H9 (cell line): ENCODE measurements around the gene PRKCA. TPM values are rescaled to one million over a fixed set of nuclear protein-coding genes. Genes with fewer than 3 reads are reported as not detected.

Experiments
- DNase-seq: peaks from one replicate; pipeline ENCODE4 v3.0.0-alpha.2; 2017
- H2AFZ ChIP-seq: one replicate; pipeline ENCODE4 v1.6.1; 2013; ENCODE audit warnings: mild to moderate bottlenecking, low read length, control low read depth, moderate library complexity
- H2AK5ac ChIP-seq: 2 replicates; pipeline ENCODE4 v1.6.1; 2013; ENCODE audit warnings: low read length, control low read depth, mixed read lengths; ENCODE audit not compliant: insufficient read length
- H2BK120ac ChIP-seq: one replicate; pipeline ENCODE4 v1.6.1; 2013; ENCODE audit warnings: low read depth, mild to moderate bottlenecking, low read length, control low read depth, inconsistent platforms; ENCODE audit not compliant: poor library complexity, severe bottlenecking
- H2BK12ac ChIP-seq: 2 replicates; pipeline ENCODE4 v1.6.1; 2013; ENCODE audit warnings: low read length, control low read depth, mixed read lengths, low read depth; ENCODE audit not compliant: insufficient read length
- H2BK15ac ChIP-seq: 2 replicates; pipeline ENCODE4 v1.6.1; 2013; ENCODE audit warnings: low read depth, low read length, control low read depth
- H2BK20ac ChIP-seq: one replicate; pipeline ENCODE4 v1.6.1; 2013; ENCODE audit warnings: low read depth, mild to moderate bottlenecking, low read length, control low read depth, inconsistent platforms; ENCODE audit not compliant: poor library complexity, severe bottlenecking
- H2BK5ac ChIP-seq: 2 replicates; pipeline ENCODE4 v1.6.1; 2013; ENCODE audit warnings: low read length, control low read depth, mixed read lengths; ENCODE audit not compliant: insufficient read length
- H3K14ac ChIP-seq: 2 replicates; pipeline ENCODE4 v1.6.1; 2013; ENCODE audit warnings: low read length, control low read depth; ENCODE audit not compliant: insufficient read depth
- H3K18ac ChIP-seq: 2 replicates; pipeline ENCODE4 v1.6.1; 2013; ENCODE audit warnings: low read depth, mild to moderate bottlenecking, mixed read lengths, low read length, control low read depth; ENCODE audit not compliant: insufficient read length
- H3K23ac ChIP-seq: 2 replicates; pipeline ENCODE4 v1.6.1; 2013; ENCODE audit warnings: low read length, control low read depth, mixed read lengths, low read depth; ENCODE audit not compliant: insufficient read length
- H3K23me2 ChIP-seq: 2 replicates; pipeline ENCODE4 v1.6.1; 2013; ENCODE audit warnings: low read depth, mild to moderate bottlenecking, mixed read lengths, low read length, control low read depth; ENCODE audit not compliant: insufficient read length, poor library complexity, severe bottlenecking
- H3K27ac ChIP-seq: 2 replicates; pipeline ENCODE4 v1.5.1; 2013; ENCODE audit warnings: low read length, control low read depth, mixed read lengths, low read depth; ENCODE audit not compliant: insufficient read length
- H3K27me3 ChIP-seq: 2 replicates; pipeline ENCODE4 v1.6.1; 2013; ENCODE audit warnings: low read length, control low read depth, inconsistent platforms; ENCODE audit not compliant: insufficient read depth
- H3K4ac ChIP-seq: 2 replicates; pipeline ENCODE4 v1.6.1; 2013; ENCODE audit warnings: low read depth, mild to moderate bottlenecking, control low read depth, inconsistent platforms, low read length, moderate library complexity
- H3K4me1 ChIP-seq: 2 replicates; pipeline ENCODE4 v1.6.1; 2013; ENCODE audit warnings: low read length, control low read depth, inconsistent platforms; ENCODE audit not compliant: insufficient read depth
- H3K4me2 ChIP-seq: 2 replicates; pipeline ENCODE4 v1.6.1; 2013; ENCODE audit warnings: low read length, control low read depth, mixed read lengths; ENCODE audit not compliant: insufficient read length, insufficient read depth
- H3K56ac ChIP-seq: 2 replicates; pipeline ENCODE4 v1.6.1; 2013; ENCODE audit warnings: low read depth, mild to moderate bottlenecking, mixed read lengths, low read length, control low read depth; ENCODE audit not compliant: insufficient read length
- H3K79me1 ChIP-seq: 2 replicates; pipeline ENCODE4 v1.6.1; 2013; ENCODE audit warnings: low read depth, mild to moderate bottlenecking, moderate library complexity, low read length, control low read depth, inconsistent platforms; ENCODE audit not compliant: insufficient read depth, poor library complexity, severe bottlenecking
- H3K79me2 ChIP-seq: 2 replicates; pipeline ENCODE4 v1.6.1; 2013; ENCODE audit warnings: low read length, control low read depth, inconsistent platforms; ENCODE audit not compliant: insufficient read depth
- H3K9ac ChIP-seq: 2 replicates; pipeline ENCODE4 v1.6.1; 2013; ENCODE audit warnings: low read length, control low read depth, mixed read lengths; ENCODE audit not compliant: insufficient read length; ENCODE audit errors: extremely low read depth
- H3K9me3 ChIP-seq: one replicate; pipeline ENCODE4 v1.6.1; 2013; ENCODE audit warnings: low read depth, low read length, inconsistent platforms; ENCODE audit not compliant: control insufficient read depth
- H3T11ph ChIP-seq: one replicate; pipeline ENCODE4 v1.6.1; 2013; ENCODE audit warnings: mild to moderate bottlenecking, low read length, control low read depth, inconsistent platforms
- H4K20me1 ChIP-seq: one replicate; pipeline ENCODE4 v1.6.1; 2013; ENCODE audit not compliant: control insufficient read depth, insufficient read length, insufficient read depth
- H4K5ac ChIP-seq: 2 replicates; pipeline ENCODE4 v1.6.1; 2013; ENCODE audit warnings: low read depth, mild to moderate bottlenecking, mixed read lengths, low read length, control low read depth; ENCODE audit not compliant: insufficient read length
- H4K8ac ChIP-seq: replicated peaks from 2 replicates; pipeline ENCODE4 v1.6.1; 2013; ENCODE audit warnings: low read length, control low read depth, mixed read lengths, low read depth; ENCODE audit not compliant: insufficient read length
- H4K91ac ChIP-seq: 2 replicates; pipeline ENCODE4 v1.6.1; 2013; ENCODE audit warnings: low read depth, mild to moderate bottlenecking, moderate library complexity, mixed read lengths, low read length, control low read depth; ENCODE audit not compliant: insufficient read length
- H3K27ac Mint-ChIP-seq, 3 experiments: 2 replicates in 2 of 3; 3 replicates in 1 of 3; pipeline ENCODE4 v1.8.0; 2020 to 2021; ENCODE audit warnings: mixed read lengths in 3 of 3, mild to moderate bottlenecking in 1 of 3, moderate library complexity in 1 of 3
- H3K27me3 Mint-ChIP-seq: 2 replicates; pipeline ENCODE4 v1.8.0; 2021; ENCODE audit warnings: low read depth, mild to moderate bottlenecking, moderate library complexity, mixed read lengths
- H3K36me3 Mint-ChIP-seq, 3 experiments: 2 replicates in 2 of 3; 3 replicates in 1 of 3; pipeline ENCODE4 v1.8.0; 2020 to 2021; ENCODE audit warnings: low read depth in 3 of 3, mixed read lengths in 3 of 3; ENCODE audit not compliant: insufficient read depth in 1 of 3
- H3K4me1 Mint-ChIP-seq, 2 experiments: 2 replicates each; pipeline ENCODE4 v1.8.0; 2020; ENCODE audit warnings: mixed read lengths in 2 of 2
- H3K4me3 Mint-ChIP-seq, 2 experiments: 2 replicates in 1 of 2; 3 replicates in 1 of 2; pipeline ENCODE4 v1.8.0; 2020 to 2021; ENCODE audit warnings: mild to moderate bottlenecking in 2 of 2, mixed read lengths in 2 of 2, moderate library complexity in 1 of 2
- H3K9me3 Mint-ChIP-seq, 2 experiments: 2 replicates in 1 of 2; 3 replicates in 1 of 2; pipeline ENCODE4 v1.8.0; 2020; ENCODE audit warnings: mild to moderate bottlenecking in 2 of 2, mixed read lengths in 2 of 2, moderate library complexity in 1 of 2
- WGBS: extraction: QIAGEN DNeasy Blood & Tissue Kit; methylation state at CpG from one replicate; pipeline ENCODE4 v1.1.7; 2013; ENCODE audit warnings: missing lambda C conversion rate, low lambda C conversion rate, mixed read lengths; ENCODE audit not compliant: insufficient read length; ENCODE audit errors: extremely low coverage; 5-methylcytosine and 5-hydroxymethylcytosine counted together
- total RNA-seq: library from RNA; stranded (reverse); gene quantifications from 2 replicates; pipeline ENCODE4 v1.2.1, GENCODE V29; 2021
- TF ChIP-seq, protein P1 (sequence below): fragments of 200-600 bp; sonication (generic); conservative IDR thresholded peaks from 3 replicates; pipeline ENCODE4 v1.8.0; 2021; ENCODE audit warnings: antibody characterized with exemption, mild to moderate bottlenecking

Gene PRKCA
- total RNA-seq, 1 experiment from 2014 or later, result 10.5 TPM

DNA sequence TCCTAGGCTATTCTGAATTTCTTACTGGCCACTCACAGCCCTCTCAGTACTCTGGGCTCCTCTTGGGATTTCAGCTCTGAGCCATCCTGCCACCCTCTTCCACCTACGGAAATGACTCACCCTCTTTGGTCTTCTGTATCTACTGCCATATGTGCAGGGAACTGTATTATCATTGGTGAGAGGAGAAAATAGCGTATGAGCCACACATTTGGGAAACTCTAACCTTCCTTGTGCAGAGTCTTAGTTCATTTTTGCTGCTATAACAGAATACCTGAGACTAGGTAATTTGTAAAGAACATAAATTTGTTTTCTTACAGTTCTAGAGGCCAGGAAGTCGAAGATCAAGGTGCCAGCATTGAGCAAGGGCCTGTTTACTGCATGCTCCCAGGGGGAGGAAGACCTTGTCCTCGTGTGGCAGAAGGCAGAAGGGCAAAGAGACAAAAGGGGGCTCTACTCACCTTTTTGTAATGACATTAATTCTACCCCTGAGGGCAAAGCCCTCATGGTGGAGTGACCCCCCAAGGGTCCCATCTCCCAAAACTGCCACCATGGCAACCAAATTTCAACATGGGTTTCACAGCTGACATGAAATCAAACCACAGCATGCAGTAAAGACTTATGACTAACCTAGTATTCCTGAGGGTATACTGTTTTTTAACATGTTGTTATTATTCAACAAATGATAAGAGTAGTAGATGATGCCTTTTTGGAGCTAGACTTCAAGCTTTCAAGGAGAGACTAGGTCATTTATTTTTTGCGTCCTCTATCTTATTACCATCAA is 191.8 kb downstream of the PRKCA start:
- Histone ChIP-seq H3K4ac (no peak overlapping the region), H3K4me2 (no peak overlapping the region), H2AK5ac (no peak overlapping the region), H3K9ac (no peak overlapping the region), H3K56ac (no peak overlapping the region), H3K79me1 (no peaks in the 10 kb centered on the region), H4K20me1 (no peaks in the 10 kb centered on the region), H3K4me1 (peaks cover 7% of the 10 kb centered on the region), H2BK12ac (no peak overlapping the region), H3K23me2 (no peaks in the 10 kb centered on the region), H2BK120ac (no peak overlapping the region), H3K14ac (no peak overlapping the region), H3K27ac (no peak overlapping the region), H3K23ac (no peak overlapping the region), H2AFZ (no peak overlapping the region), H3K18ac (no peak overlapping the region), H4K5ac (no peak overlapping the region), H3K9me3 (no peaks in the 10 kb centered on the region), H4K8ac (no peak overlapping the region), H2BK15ac (no peak overlapping the region), H4K91ac (no peak overlapping the region), H2BK20ac (no peak overlapping the region), H3K79me2 (no peaks in the 10 kb centered on the region), H2BK5ac (no peak overlapping the region), H3T11ph (no peak overlapping the region), H3K27me3 (no peaks in the 10 kb centered on the region)
- TF ChIP-seq, protein P1, sequence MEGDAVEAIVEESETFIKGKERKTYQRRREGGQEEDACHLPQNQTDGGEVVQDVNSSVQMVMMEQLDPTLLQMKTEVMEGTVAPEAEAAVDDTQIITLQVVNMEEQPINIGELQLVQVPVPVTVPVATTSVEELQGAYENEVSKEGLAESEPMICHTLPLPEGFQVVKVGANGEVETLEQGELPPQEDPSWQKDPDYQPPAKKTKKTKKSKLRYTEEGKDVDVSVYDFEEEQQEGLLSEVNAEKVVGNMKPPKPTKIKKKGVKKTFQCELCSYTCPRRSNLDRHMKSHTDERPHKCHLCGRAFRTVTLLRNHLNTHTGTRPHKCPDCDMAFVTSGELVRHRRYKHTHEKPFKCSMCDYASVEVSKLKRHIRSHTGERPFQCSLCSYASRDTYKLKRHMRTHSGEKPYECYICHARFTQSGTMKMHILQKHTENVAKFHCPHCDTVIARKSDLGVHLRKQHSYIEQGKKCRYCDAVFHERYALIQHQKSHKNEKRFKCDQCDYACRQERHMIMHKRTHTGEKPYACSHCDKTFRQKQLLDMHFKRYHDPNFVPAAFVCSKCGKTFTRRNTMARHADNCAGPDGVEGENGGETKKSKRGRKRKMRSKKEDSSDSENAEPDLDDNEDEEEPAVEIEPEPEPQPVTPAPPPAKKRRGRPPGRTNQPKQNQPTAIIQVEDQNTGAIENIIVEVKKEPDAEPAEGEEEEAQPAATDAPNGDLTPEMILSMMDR, result no peak
- no peak for DNase-seq
- Mint-ChIP-seq H3K4me3 (no peak overlapping the region), H3K27ac (peak overlapping the region in 2 of 3 experiments; percentile 64 to 81; a peak in 5 of 7 replicates), H3K9me3 (no peaks in the 10 kb centered on the region), H3K4me1 (peaks cover 31 to 34% of the 10 kb centered on the region in 2 experiments), H3K36me3 (no peaks in the 10 kb centered on the region), H3K27me3 (no peaks in the 10 kb centered on the region)
- WGBS, result no CpG with 5 or more reads among the region's 5 CpGs
